Mucosa of gallbladder (tissue), 1 donor: ENCODE data around the gene ZC3H12A. TPM values are rescaled to one million over a fixed set of nuclear protein-coding genes. Genes with fewer than 3 reads are reported as not detected.

Experiments
- DNase-seq: peaks from one replicate; pipeline ENCODE4 v3.0.0-alpha.2; 2020; ENCODE audit warnings: low spot score
- total RNA-seq: library from RNA; stranded (reverse); gene quantifications from one replicate; pipeline ENCODE4 v1.2.1, GENCODE V29; 2021
- donor health status: DM: no; HTN: no; CAD: no.

Gene ZC3H12A
- total RNA-seq, 1 donor from 2014 or later, result 17.6 TPM

DNA sequence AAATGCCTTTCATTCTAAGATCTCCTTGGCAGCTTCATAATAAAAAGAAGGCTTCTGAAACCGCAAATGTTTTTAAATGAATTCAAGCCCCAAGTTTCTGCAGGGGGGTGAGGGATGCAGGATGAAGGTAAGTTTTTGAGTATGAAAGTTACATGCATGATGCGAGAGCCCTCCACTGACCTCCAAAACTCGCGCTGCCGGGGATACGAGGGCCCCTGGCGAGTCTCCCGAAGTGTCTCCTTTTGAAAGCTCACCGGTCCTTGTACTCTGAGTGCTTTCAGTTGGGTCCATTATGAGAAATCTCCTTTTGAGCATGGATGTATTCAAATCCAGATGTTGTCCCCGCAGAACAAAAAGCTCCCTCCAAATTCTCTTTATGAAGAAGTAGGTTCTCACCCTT lies 18.9 kb upstream of the ZC3H12A start:
- DNase-seq, result no peak

GRCh38 chr1:37456614-37457013 lies 17.8 kb upstream of the ZC3H12A start:
- no peak for DNase-seq

DNA sequence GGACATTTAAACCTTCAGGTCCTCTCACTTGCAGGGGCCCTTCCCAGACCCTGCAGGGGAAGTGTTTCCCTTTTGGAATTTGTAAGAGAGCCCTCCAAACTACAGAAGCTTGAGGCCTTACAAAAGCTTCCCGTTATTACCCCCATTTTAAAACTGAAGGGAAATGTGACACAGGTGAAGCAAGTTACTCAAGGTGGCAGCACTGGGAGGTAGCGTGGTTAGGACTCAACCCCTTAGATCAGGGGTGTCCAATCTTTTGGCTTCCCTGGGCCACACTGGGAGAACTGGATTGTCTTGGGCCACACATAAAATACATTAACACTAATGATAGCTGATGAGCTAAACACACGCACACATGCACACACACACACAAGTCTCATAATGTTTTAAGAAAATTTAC lies 15.8 kb upstream of the ZC3H12A start:
- DNase-seq, result no peak

- DNase-seq, result peak; percentile 63
These were observed 12.5 kb upstream of the ZC3H12A start for GRCh38 chr1:37461698-37462436.

DNA sequence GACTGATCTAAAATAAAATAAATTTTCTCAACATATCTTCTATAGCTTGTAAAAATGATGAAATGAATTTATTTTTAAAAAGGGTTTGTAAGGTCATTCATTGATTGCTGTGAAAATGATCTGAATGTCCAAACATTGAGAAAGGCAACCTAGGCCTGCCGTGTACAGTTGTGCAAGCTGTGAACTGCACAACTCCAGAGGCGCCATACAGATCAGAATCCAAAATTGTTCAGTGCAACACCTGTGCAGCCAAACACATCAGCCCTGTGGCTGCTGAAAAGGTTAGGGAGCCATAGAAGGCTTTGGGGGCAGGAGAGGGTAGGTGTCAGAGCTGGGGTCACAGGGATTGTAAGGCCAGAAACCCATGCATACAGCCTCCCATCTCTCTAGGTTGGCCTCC lies 9.9 kb upstream of the ZC3H12A start:
- DNase-seq, result no peak

DNA sequence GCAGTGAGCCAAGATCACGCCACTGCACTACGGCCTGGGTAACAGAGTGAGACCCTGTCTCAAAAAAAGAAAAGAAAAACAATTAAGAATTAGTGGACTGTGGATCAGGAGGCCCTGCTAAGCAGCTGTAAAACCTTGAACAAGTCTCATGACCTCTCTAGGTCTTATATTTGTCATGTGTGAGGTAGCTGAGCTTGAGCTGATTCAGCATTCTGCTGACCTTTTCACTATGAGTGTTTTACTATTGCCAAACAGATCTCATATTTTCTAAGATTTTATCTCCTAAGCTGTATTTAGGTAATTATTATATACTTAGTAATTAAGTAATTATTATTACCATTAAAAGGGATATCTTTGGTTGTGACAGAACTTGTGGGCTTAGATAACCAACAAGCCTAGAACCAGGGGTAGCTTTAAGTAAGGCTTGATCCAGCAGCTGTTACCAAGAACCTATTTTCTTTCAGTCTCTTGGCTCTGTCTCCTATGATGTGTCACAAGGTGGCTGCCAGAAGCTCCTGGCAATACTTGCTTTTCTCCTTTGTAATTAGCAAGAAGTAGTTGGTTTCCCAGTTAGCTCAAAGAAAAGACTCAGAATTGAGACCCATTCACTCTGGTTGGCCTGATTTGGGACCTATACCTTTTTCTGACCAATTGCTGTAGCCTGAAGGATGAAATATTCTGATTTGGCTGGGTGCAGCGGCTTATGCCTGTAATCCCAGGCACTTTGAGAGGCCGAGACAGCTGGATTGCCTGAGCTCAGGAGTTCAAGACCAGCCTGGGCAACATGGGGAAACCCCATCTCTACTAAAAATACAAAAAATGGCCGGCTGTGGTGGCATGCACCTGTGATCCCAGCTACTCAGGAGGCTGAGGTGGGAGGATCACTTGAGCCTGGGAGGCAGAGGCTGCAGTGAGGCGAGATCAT lies 8.5 kb upstream of the ZC3H12A start:
- no peak for DNase-seq

- no peak for DNase-seq
These were observed 6.3 kb upstream of the ZC3H12A start for GRCh38 chr1:37468037-37468436.

- no peak for DNase-seq
These were observed 5.0 kb upstream of the ZC3H12A start for GRCh38 chr1:37469386-37469785.

DNA sequence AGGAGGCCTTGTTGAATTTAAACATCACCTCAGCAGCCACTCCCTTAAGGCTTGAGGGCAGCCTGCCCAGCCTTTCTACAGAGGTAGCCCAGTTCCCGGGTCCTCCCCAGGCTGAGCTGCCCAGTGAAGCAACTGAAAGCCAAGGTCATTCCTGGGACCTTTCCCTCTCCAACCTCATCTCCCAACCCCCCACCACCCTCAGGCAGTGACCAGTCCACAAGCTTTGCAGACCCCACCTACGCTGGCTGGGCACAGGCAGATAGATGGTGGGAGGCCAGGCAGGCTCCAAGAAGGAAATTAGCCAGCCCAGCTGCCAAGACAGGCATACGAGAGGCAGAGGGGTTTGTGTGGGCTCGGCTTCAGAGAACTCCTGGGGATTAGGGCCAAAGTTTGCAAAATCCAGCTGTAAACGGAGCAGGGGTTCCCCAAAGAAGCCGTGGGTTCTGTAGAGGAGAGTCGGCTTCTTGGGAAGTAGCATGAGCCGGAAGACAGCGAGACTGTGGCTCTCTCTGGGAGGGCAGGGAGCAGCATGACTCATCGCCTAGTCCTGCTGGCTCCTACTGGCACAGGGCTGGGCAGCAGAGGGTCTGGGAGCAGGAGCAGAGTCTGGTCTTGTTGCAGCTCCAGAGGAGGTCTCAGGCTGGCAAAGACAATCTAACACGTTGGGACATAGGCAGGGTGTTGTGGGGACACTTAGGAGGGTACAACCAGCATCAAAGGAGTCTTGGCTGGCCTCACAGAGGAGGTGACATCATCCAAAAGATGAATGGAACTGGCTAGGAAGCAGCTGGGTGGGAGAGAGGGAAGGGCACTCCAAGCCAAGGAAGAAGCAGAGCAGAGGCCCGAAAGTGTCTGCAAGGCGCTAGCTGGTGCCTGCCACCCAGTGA lies 2.8 kb upstream of the ZC3H12A start:
- DNase-seq, result peak; percentile 83

- no peak for DNase-seq
These were observed 2.1 kb upstream of the ZC3H12A start for GRCh38 chr1:37472281-37472680.

DNA sequence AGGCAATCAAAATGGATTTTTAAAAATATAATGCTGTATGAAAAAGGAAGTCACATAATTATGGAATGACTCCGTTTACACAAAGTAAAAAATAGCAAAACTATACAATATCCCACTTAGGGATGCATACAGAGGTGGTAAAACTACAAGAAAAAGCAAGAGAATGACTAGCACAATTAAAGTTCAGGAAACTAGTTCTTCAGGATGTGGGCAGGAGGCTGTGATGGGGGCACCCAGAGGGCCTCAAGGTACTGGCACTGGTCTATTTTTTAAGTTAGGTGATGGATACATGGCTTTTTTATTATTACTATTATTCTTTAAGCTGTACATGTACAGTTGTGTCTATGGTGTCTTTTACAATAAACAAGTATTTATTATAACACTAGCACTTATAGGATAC lies 1.4 kb upstream of the ZC3H12A start:
- no peak for DNase-seq

- no peak for DNase-seq
These were observed 842 bp upstream of the ZC3H12A start for GRCh38 chr1:37473431-37474045.

- DNase-seq, result no peak
These were observed 458 bp downstream of the ZC3H12A start for GRCh38 chr1:37474697-37475379.

DNA sequence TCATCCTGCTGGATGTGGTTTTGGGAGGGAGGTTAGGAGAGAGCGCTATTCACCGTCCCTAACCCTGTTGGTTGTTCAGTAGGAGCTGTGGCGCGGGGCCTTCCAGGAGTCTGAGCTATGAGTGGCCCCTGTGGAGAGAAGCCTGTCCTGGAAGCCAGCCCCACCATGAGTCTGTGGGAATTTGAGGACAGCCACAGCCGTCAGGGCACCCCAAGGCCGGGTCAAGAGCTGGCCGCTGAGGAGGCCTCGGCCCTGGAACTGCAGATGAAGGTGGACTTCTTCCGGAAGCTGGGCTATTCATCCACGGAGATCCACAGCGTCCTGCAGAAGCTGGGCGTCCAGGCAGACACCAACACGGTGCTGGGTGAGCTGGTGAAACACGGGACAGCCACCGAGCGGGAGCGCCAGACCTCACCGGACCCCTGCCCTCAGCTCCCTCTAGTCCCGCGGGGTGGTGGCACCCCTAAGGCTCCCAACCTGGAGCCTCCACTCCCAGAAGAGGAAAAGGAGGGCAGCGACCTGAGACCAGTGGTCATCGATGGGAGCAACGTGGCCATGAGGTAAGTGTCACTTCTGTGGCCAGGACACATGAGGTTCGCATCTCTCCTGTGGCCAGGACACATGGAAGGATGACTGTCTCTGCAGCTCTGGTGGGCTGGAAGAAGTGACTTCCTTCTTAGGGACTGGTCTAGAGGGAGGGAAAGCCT lies 1.2 kb downstream of the ZC3H12A start:
- DNase-seq, result no peak

GRCh38 chr1:37476087-37476452 lies 1.7 kb downstream of the ZC3H12A start:
- no peak for DNase-seq

GRCh38 chr1:37476460-37477197 lies 2.2 kb downstream of the ZC3H12A start:
- peak; percentile 76 for DNase-seq

GRCh38 chr1:37477198-37477931 lies 3.0 kb downstream of the ZC3H12A start:
- DNase-seq, result peak; percentile 65

- DNase-seq, result no peak
These were observed 3.6 kb downstream of the ZC3H12A start for GRCh38 chr1:37477946-37478345.

DNA sequence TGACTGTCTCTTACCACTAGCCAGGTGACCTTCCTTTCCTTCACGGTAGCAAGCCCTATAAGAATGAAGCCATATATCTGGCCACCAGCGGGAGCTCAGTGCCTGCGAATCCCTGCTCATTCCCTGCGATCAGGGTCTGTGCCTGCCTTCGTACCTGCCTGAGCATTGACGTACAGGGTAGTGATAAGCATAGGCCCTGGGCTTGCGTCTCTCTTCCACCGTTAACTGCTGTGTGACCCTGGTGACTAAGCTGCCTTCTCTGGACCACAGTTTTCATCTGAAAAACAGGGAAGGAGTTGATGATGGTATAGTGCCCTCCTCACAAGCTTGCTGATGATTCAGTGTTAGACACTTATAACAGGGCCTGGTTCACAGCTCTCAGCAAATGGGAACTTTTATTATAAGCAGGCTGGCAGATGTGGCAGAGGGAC lies 4.1 kb downstream of the ZC3H12A start:
- no peak for DNase-seq
